ENCODE data around the gene PLOD3.

DNA sequence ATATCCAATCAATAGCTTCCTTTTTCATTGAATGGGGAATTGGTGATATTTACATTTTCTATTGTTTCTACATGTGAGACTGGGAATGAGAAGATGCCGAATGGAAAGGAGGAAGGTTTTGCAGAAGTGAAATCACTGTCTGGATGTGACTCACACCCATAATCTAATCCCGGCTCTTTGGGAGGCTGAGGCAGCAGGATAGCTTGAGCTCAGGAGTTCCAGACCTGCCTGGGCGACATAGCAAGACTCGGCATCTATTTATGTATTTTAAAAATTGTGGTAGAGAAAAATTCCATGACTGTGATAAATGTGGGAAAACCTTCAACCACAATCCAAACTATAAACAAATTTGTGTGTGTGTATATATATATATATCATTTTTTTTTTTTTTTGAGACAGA is 38.4 kb upstream of the PLOD3 start:
- TF ChIP-seq, protein P1, sequence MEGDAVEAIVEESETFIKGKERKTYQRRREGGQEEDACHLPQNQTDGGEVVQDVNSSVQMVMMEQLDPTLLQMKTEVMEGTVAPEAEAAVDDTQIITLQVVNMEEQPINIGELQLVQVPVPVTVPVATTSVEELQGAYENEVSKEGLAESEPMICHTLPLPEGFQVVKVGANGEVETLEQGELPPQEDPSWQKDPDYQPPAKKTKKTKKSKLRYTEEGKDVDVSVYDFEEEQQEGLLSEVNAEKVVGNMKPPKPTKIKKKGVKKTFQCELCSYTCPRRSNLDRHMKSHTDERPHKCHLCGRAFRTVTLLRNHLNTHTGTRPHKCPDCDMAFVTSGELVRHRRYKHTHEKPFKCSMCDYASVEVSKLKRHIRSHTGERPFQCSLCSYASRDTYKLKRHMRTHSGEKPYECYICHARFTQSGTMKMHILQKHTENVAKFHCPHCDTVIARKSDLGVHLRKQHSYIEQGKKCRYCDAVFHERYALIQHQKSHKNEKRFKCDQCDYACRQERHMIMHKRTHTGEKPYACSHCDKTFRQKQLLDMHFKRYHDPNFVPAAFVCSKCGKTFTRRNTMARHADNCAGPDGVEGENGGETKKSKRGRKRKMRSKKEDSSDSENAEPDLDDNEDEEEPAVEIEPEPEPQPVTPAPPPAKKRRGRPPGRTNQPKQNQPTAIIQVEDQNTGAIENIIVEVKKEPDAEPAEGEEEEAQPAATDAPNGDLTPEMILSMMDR (IDR thresholded peaks at IDR 0.05): no peak
- TF ChIP-seq POLR2A (IDR thresholded peaks at IDR 0.05): no peak
